GM21825 (cell line): Measurements from ENCODE around the gene SPINDOC.
A peak's percentile ranks its signal among the peaks of the same experiment; 100 is the strongest.
"Not testable (repeated sequence)": the region's sequence is repeated elsewhere in the genome, so short reads cannot be mapped to it uniquely, and the experiment has no call there.

Experiments used
- ATAC-seq: cut with Tn5 transposase; IDR thresholded peaks from one replicate; pipeline ENCODE4 v1.9.1; 2021; ENCODE audit warnings: mild to moderate bottlenecking, moderate library complexity; ENCODE audit not compliant: unreplicated experiment

SPINDOC gene

GRCh38 chr11:63785823-63786222 lies 27.4 kb upstream of the SPINDOC start:
- ATAC-seq = no peak

- ATAC-seq = no peak
These were observed 21.6 kb upstream of the SPINDOC start for GRCh38 chr11:63791495-63792167.

GRCh38 chr11:63793161-63793560 lies 20.1 kb upstream of the SPINDOC start:
- ATAC-seq = no peak

GRCh38 chr11:63795066-63795465 lies 18.2 kb upstream of the SPINDOC start:
- no peak for ATAC-seq

GRCh38 chr11:63800921-63801320 lies 12.3 kb upstream of the SPINDOC start:
- ATAC-seq = no peak

GRCh38 chr11:63802637-63803414 lies 10.4 kb upstream of the SPINDOC start:
- no peak for ATAC-seq

- ATAC-seq = no peak
These were observed 9.0 kb upstream of the SPINDOC start for GRCh38 chr11:63804259-63804658.

- no peak for ATAC-seq
These were observed 7.3 kb upstream of the SPINDOC start for GRCh38 chr11:63805844-63806415.

GRCh38 chr11:63810383-63810782 lies 2.9 kb upstream of the SPINDOC start:
- ATAC-seq = not testable (repeated sequence)

GRCh38 chr11:63811522-63811921 lies 1.7 kb upstream of the SPINDOC start:
- no peak for ATAC-seq

- peak; percentile 37 for ATAC-seq
These were observed 517 bp downstream of the SPINDOC start for GRCh38 chr11:63813563-63814382.

- ATAC-seq = no peak
These were observed 1.1 kb downstream of the SPINDOC start for GRCh38 chr11:63814383-63814736.

GRCh38 chr11:63816166-63816565 lies 2.9 kb downstream of the SPINDOC start:
- no peak for ATAC-seq

GRCh38 chr11:63816732-63817131 lies 3.5 kb downstream of the SPINDOC start:
- no peak for ATAC-seq

GRCh38 chr11:63817758-63818498 lies 4.7 kb downstream of the SPINDOC start:
- no peak for ATAC-seq

GRCh38 chr11:63818609-63819008 lies 5.4 kb downstream of the SPINDOC start:
- ATAC-seq = no peak

GRCh38 chr11:63821411-63821810 lies 8.2 kb downstream of the SPINDOC start:
- no peak for ATAC-seq

GRCh38 chr11:63826471-63827190 lies 13.4 kb downstream of the SPINDOC start:
- no peak for ATAC-seq

GRCh38 chr11:63829823-63830489 lies 16.7 kb downstream of the SPINDOC start:
- no peak for ATAC-seq
